HG02642 (cell line): Measurements from ENCODE around the gene KY.
"Not testable (repeated sequence)": the region's sequence is repeated elsewhere in the genome, so short reads cannot be mapped to it uniquely, and the experiment has no call there.

ENCODE experiments used
- ATAC-seq: cut with Tn5 transposase; IDR thresholded peaks from one replicate; pipeline ENCODE4 v1.9.1; 2021; ENCODE audit warnings: mild to moderate bottlenecking; ENCODE audit not compliant: unreplicated experiment, poor library complexity

Gene KY

GRCh38 chr3:134569899-134570298 lies 80.9 kb downstream of the KY start:
- not testable (repeated sequence) for ATAC-seq

- no peak for ATAC-seq
These were observed 82.0 kb downstream of the KY start for GRCh38 chr3:134568790-134569189.

DNA sequence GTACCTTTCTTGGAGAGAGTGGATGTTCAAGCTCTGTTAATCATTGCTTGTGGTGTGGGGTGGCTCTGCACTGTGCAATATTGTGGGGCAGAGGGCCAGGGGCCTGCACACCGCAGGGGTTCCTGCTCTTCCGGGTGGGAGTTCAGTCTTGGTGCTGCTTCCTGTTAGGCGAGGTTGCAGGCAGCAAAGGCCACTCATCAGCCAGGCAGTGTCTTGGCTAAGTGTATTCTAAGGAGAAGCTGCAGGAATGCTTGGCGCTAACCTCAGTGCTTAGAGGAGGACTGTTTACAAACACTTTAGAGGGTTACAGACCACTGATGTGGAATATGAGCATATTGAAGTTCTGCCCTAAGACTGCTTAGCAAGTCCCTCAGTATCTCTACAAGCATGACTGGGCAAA lies 83.2 kb downstream of the KY start:
- no peak for ATAC-seq

DNA sequence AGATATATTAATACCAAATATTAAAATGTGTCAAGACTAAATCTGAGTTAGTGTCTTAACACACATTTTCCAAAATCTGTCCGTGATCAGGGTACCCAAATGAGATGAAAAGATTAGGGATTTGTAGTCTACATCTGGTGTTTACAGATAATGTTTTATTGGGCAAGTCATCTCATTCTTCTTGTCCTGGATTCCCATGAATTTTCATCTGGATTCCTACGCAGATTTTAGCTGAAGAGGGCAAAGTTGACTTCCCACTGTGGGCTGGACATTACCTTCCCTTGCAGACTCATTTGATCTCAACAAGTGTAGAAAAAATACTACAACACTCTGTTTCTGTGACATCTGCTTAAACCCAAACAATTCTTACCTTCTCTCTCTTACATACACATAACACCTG lies 85.8 kb downstream of the KY start:
- ATAC-seq, result no peak

DNA sequence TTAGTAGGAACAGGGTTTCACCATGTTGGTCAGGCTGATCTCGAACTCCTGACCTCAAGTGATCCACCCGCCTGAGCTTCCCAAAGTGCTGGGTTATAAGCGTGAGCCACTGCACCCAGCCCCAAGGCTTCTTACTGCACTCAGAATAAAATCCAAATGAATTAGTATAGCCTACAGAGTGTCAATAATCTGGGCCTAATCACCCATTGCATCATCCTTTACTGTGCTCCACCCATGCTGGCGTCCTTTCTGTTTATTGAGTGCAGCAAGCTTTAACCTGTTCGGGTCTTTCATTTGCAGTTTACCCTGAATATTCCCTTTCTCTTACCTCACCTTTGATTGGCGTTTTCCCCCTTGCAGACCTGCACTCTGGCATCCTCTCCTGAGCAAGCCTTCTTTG lies 87.2 kb downstream of the KY start:
- ATAC-seq, result no peak

GRCh38 chr3:134562055-134562454 lies 88.8 kb downstream of the KY start:
- ATAC-seq, result no peak

GRCh38 chr3:134559591-134559990 lies 91.2 kb downstream of the KY start:
- no peak for ATAC-seq
